Suprapubic skin (tissue), 4 donors: ENCODE data around the gene IGFBP4.

Experiments used
- CTCF ChIP-seq, 2 donors: fragments of 200-600 bp in 1 of 2; fragments of 450-650 bp in 1 of 2; sonication (generic) in 1 of 2; IDR thresholded peaks; one replicate each; pipeline ENCODE4 v1.5.1; 2016 to 2019; ENCODE audit warnings: antibody characterized with exemption in 2 of 2, mild to moderate bottlenecking in 1 of 2, moderate library complexity in 1 of 2
- POLR2A ChIP-seq, 2 donors: fragments of 450-650 bp; IDR thresholded peaks; one replicate each; pipeline ENCODE4 v1.6.1; 2017; ENCODE audit warnings: antibody characterized with exemption in 2 of 2, mild to moderate bottlenecking in 2 of 2, moderate library complexity in 2 of 2
- POLR2AphosphoS5 ChIP-seq, 3 donors: sonication (generic); formaldehyde crosslinking; IDR thresholded peaks; one replicate each; pipeline ENCODE4 v1.6.1; 2017; ENCODE audit warnings: antibody characterized with exemption in 3 of 3

GRCh38 chr17:40451420-40451819 lies 8.2 kb downstream of the IGFBP4 start:
- TF ChIP-seq CTCF (IDR thresholded peaks at IDR 0.05), result no peak
- TF ChIP-seq POLR2A (IDR thresholded peaks at IDR 0.05), result no peak
- TF ChIP-seq POLR2AphosphoS5 (IDR thresholded peaks at IDR 0.05), result peak in 2 of 3 donors; percentile 37 to 68
